Activated CD8-positive, alpha-beta memory T cell treated with anti-CD3 and anti-CD28 coated beads, Interleukin-2, amount 50 U/mL, for 24 hours (primary cell): Measurements from ENCODE around the gene MPP2.
"Not testable (repeated sequence)": the region's sequence is repeated elsewhere in the genome, so short reads cannot be mapped to it uniquely, and the experiment has no call there.

Source experiments
- DNase-seq: peaks from one replicate; pipeline ENCODE4 v3.0.0-alpha.2; 2020; ENCODE audit errors: extremely low read depth

The MPP2 gene

DNA sequence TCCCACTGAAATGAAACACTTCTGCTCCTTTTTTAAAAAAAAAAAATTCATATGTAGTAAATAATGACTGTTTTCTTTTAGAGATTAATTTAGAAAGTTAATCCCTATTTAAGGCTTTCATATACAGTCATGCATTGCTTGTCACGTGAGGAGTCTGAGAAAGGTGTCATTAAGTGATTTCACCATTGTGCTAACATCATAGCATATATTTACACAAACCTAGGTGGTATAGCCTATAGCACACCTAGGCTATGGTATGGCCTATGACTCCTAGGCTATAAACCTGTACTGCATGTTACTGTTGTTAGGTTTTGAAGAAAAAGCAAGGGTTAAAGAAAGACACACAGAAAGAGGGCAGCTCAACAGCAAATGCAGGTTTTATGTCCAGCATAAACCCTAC, 21.3 kb upstream of the MPP2 start:
- no peak for DNase-seq

DNA sequence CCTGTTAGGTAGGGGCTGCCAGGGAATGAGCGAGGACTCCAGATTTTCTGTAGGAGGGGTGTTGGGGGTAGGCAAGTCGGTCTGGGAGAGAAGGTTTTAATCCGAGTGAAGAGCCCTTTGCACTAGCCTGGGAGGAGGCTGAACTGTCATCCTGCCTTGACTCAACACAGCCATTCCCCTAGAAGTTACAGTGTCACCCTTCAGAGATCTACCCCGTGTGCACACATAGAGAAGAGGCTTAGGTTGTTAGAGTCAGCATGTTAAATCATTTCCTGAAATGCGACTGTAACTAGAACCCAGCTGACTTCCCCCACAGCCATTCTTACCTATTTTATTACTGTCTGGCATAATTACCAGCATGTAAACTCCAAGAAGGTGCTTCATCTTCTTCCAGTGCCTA, 20.6 kb upstream of the MPP2 start:
- DNase-seq, result not testable (repeated sequence)

DNA sequence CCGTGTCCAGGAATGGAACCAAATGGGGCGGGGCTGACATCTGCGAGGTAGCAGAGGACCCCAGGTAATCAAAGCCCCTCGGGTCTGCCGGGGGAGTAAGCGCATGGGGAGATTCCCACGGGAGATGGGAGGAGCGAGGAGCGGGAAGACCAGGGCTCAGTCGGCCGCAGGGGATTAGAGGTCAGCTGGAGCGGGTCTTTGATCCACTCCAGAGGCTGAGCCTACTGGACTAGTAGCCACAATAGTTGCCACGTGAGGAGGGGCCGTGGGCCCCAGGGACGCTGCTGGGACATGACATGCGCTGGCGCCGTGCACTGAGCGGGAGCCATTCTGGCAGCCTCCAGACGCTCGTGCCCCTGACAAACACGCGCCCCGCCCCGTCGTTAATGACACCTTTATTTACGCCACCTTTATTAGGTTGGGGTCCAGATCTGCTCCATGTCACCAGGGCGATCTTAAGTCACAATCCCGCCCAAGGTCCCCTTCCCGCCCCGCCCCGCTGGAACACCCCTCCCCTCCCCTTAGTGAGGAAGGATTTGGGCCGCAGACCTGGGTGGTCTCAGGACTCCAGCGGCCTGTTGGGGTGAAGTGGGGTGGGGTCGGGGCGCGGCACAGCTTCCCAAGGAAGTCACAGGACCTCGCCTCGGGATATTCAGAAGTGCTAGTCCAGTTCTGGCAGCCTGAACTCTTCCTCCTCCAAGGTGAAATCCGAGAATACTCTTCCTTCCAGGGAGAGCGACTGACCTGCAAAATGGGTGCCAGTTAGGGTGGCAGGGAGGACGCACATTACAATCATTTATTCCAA, 19.9 kb upstream of the MPP2 start:
- no peak for DNase-seq

DNA sequence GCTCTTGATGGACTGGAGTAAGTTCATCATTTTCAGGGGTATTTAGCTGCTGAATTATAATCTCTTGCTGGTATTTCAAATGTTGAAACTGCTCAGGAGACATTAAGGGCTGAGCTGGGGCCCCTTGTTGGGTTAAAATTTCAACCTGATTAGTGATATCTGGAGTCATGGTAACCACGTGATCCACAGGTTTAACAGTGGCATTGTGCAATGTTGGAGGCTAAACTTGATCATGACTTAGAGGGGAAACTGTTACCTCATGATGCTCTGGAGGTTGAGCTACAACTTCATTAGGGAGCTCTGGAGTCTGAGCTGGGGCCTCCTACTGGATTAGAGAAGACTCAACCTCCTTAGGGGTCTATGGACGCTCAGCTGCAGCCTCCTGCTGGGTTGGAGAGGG, 17.2 kb upstream of the MPP2 start:
- DNase-seq, result no peak

DNA sequence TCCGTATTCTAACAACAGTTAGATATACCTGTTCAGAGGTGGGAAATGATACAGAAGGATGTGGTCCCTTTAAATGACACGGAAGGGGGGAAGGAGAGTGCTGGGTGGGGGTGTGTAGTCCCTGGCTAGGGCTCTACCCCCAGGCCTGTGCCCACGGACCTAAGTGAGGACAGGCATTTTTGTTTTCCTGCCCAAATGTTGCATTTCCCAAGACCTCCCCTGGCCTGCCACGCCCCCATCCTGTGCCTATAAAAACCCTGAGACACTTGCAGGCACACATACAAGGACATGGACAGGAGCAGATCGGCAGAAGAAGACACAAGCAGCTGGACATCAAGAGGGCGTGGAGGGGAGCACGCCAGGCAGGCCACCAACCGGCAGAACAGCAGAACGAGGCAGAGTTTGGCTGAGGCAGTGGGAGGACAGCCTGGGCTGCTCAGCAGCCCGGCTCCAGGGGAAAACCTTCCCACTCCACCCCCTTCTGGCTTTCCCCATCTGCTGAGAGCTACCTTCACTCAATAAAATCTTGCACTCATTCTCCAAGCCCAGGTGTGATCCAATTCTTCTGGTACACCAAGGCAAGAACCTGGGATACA, 13.3 kb upstream of the MPP2 start:
- no peak for DNase-seq

DNA sequence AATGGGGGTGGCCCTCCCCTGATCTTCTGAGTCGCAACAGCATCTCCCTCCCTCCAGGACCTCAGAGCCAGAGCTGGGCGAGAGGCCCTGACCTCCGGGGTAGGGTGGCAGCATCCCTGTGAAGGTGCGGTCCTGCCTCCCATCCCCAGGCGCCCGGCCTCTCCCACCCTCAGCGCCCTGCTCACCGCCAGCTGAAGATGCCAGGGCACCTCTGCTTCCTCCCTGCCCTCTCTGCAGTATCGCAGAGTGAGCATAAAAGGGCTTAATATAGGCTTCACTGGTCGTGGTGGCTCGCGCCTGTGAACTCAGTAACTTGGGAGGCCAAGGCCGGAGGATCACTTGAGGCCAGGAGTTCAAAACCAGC, 10.7 kb upstream of the MPP2 start:
- no peak for DNase-seq

DNA sequence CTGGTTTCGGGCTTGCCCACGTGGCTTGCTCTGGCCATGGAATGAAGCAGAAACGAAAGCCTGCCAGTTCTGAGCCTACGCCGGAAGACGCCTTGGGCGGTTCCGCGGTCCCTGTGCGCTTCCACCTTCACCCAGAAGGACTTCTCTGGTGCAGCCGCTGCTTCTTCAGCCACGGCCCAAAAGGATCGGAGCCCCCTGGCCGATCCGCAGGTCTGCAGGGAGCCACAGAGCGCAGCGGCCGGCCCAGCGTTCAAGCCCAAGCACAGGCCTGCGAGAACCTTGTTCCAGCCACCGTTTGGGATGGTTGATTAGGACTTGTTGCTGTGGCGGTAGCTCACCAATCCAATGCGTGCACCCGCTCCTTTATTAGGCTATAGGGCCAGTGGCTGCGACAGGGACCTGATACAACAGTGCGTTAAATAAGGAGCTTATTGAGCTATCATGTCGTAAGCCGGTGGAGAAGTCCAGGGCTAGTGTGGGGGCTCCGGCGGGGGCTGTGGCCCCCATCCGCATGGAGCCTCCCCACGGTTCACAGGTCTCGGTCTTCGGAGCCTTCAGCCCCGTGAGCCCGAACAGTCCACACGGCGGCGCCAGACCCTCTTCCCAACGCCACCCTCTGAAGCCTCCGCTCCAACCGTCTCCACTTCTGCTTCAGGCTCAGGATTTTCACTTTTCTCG, 10.2 kb upstream of the MPP2 start:
- DNase-seq, result no peak

DNA sequence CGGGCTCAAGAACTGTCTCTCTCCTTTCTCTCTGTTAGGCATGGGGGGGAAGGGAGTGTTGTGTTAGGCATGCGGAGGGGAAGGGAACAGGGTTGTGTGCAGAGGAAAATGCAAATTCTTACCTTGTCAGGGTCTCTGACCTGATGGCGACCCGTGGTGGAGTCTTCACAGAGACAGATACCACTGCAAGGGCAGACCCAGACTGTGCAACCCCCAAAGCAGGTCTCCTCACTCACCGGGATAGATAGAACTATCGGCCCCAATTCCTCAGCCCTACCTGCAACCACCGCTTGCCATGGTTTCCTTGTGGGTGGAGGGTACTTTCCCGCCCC, 9.6 kb upstream of the MPP2 start:
- no peak for DNase-seq

DNA sequence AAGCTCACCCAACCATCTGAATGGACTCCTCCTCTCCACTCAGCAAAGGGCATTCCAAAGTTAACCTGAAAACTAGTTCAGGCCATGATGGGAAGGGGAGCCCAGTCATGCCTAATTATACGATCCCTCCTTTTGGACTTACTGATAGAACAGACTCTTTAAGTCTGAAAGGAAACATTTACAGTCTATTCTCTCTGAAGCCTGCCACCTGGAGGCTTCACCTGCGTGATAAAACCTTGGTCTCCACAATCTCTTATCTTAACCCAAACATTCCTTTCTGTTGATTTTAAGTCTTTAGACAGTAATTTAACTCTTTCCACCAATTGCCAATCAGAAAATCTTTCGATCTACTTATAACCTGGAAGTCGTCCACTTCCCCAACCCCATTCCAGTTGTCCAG, 9.0 kb upstream of the MPP2 start:
- no peak for DNase-seq

DNA sequence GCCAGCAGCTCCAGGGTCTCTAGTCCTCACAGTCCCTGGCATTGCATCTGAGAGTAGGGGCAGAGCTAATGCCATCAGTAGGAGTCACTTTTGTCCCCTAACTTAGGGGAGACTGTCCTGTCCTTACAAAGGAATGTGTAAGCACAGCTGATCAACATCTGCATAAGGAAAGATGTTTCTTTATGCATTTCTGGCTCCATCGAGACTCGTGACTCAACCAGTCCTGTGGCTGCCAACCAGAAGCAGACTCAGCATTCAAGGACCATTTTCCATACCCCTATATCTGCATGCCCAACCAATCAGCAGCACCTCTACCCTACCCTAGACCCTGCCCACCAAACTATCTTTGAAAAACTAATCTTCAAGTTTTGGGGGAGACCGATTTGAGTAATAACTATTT, 8.2 kb upstream of the MPP2 start:
- DNase-seq, result no peak

DNA sequence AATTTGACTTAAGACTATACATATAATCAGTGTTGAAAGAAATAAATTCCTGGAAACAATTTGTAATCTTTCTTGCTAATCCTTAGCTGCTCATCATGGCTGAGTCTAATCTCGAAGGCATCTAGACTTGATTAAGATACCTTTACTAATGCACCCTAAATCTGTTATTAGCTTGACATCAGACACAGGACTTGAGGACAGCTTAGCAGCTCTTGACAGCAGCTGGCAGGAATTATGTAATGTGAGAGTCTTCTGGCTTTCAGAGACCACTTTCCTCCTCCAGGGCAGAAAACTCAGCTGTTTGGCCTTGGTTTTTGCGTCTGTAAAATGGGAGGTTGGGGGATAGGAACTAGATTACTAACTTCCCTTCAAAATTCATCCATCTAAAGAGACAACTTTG, 7.1 kb upstream of the MPP2 start:
- DNase-seq, result no peak

DNA sequence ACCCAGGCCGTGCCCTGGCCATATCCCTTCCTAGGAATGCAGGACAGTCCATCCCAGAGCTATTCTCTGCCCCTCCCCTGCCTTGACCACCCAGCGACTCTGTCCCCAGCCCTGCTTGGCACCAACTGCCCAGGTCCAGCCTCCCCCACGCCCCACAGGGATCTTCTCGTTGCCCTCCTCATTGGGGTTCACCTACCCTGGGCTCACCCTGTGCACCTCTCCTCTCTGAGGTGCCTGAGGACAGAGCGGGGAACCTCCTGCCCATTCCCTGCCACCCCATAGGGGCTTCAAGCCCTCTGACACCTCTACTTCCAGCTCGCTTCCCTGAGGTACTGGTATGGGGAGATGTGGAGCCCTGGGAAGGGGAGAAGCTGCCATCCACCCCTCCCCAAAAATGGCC, 6.2 kb upstream of the MPP2 start:
- no peak for DNase-seq

DNA sequence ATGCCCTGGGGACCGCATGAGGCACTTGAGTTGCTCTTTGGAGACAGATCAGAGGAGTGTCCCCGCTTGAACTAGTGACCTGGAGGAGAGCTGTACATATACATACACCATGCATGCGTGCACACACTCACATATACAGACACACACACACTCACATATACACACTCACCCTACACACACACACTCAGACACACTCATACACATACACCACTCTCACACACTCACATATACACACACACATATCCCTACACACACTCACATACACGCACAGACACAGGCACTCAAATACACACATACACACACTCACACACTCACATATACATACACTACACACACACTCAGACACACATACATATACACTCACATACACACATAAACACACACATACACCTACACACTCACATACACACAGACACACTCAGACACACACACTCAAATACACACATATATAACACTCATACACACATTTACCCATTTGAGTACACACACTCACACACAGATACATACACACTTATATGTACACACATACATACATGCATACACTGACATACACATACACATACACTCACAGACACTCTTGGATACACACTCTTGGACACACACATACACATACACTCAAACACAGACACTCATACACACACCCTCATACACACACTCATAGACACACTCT, 5.4 kb upstream of the MPP2 start:
- no peak for DNase-seq

DNA sequence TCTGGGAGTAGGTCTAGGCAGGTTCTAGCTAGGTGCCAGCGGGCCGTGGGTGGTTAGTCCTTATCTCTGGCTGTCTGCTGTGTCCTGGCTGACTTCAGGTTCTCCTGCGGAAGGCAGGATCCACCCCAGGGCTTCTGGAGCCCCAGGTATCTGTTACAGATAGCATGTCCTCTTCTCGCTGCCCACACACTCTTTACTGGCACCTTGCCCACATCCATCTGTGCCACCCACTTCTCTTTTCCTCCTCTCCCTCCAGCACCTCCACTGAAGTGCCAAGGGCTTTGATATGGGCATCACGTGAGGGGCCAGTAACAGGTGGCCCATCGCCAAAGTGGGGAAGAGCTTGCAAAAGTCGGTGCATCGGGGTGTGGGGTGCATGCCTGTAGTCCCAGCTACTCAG, 4.6 kb upstream of the MPP2 start:
- DNase-seq, result no peak

DNA sequence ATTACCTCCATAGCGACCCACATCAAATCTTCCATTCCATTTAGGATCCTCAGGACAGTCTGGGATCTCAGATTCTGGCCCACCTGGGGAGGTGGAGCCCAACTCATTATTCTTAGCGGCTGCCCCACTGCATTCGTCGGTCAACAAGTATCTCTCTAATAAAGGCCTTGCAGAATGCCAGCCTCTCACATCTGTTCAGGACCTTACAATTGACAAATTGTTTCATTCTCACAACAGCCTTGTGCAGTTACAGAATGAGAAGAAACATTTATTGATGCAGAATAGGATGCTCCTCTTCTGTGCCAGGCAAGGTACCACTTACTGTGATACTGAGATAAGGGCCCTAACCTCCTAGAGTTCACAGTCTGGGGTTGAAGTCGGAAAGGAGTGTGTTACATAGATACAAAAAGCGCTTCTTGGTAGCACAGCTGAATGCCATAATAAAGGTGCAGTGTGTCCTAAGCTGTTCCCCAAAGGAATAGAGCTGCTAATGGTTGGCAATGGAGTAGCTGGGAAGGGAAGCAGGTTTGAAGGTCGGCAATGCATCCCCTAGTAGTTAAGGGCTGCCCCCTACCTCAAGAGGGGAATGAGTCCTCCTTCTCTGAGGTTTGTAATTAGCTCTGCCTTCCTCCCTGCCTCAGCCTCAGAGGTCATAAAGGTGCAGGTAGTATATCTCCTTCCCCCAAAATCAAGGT, 2.3 kb upstream of the MPP2 start:
- DNase-seq, result no peak

DNA sequence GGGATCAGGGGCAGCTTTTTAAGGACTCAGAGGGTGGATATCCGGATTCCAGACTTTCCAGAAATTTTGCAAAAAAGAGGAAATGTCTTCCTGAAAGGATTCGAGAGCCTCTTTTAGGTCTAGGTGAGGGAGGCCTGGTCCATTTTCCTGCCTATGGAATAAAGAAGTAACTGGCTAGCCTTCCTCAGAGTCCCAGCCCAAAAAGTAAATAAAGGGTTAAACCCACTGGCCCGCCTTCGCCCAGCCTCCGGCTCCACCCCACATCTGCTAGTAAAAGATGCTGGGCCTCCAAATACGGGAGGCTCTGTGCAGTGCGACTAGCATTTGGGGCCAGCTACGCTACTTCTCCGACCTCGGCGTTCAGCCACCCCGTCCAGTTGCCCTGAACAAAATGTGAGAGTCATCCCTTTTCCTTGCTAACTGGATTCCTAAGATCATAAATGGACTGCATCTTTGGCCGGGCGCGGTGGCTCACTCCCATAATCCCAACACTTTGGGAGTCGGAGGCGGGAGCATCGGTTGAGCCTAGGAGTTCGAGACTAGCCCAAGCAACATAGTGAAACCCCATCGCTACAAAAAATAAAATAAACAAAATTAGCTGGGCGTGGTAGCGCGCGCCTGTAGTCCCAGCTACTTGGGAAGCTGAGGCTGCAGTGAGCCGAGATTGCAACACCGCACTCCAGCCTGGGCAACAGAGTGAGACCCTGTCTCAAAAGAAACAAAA, 824 bp upstream of the MPP2 start:
- DNase-seq, result no peak

DNA sequence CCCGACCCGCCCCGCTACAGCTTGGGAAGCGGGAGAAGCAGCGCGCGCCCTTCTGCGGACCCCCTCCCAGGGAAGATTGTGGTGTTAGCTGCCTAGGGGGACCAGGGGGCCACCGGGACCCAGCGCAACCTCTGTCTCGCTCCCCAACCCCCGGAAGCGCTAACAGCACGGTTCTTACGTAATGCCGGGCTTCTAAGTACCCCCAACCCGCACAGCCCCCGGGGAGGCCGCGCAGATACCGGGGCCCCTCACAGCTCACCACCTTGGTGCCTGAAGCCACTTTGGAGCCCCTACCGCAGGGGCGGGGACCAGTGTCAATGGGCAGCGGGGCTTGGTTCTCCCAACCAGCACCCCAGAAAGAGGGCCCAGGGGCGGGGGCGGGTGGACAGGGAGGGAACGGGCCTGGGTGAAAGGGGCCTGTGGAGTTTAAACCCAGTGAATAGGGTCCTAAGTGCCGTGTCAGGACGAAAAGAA, 348 bp downstream of the MPP2 start:
- DNase-seq, result no peak

DNA sequence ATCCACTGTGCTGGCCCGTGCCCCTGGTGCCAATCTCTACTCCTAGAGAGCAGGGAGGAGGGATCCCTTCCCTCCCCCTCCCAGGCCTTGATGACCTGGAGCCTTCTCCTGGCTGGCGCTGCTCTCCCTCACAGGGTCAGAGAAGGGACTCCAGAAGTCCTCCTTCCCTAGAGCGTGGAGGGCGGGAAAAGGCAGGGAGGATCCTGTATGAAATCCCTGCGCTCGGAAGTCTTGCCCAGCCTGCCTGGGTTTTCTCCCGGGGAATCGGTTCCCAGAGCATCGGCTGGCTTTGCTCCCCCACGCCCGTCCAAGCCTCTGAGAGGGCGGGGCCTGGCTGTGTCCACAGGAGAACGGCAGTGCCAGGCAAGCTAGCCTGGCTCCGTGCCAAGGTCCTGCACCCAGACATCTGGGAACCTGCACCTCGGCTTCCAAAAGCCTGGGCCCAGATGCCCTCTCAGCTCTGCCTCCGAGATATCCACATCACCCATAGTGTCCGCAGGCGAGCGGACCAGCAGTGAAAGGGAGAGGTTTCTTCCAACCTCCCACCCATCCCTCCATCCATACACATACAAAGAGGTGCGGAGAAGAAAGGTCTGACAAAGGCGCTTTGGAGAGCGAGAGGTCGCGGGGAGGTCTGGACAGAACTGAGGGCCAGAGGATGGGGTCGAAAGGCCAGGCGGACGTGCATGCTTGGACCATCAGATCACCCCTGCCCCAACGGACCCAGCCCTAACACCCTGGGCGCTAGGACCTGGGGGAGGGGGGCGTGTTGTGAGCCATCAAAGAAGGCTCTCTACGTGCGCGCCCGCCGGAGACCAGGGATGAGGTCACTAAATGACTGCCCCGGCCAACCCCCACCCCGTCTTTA, 1.1 kb downstream of the MPP2 start:
- DNase-seq, result no peak

DNA sequence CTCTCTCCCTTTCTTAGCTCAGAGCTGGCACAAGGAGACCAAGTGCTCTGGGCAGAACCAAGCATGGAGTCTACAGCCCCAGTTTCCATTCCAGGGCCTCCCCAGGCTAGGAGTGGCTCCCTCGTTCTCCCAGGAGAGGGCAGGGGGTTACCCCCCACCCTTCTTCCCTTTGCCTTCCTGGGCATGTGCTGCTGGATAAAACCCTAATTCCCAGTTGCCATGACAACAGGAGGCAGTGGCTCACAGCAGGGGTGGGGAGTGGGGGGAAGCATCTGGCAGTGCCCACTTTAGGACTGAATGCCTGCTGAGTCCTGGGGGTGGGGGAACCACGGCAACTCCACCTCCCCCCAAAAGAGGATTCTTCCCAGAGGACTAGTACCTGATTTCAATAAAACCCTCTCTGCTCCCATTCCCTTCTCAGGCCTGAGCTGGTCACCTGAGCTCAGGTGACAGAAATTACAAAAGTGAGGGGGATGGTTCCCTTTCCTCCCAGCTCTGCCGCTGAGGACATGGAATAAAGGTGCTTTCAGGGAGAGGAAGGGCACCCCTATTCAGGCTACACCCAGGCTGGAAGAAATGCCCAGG, 1.8 kb downstream of the MPP2 start:
- DNase-seq, result no peak
